Neural progenitor cell (in vitro differentiated cells): Measurements from ENCODE around the gene ANKRA2. TPM values are rescaled to one million over a fixed set of nuclear protein-coding genes. Genes with fewer than 3 reads are reported as not detected.

Experiments used
- DNase-seq: peaks from one replicate; pipeline ENCODE4 v3.0.0-alpha.2; 2016; ENCODE audit warnings: low spot score
- H2AFZ ChIP-seq: fragments of 200-600 bp; sonication (generic); replicated peaks from 2 replicates; pipeline ENCODE4 v1.6.1; 2016; ENCODE audit warnings: antibody characterized with exemption
- H3F3A ChIP-seq: fragments of 200-600 bp; sonication (generic); 2 replicates; pipeline ENCODE4 v1.6.1; 2016; ENCODE audit warnings: antibody characterized with exemption, low read depth
- H3K27ac ChIP-seq: fragments of 200-600 bp; sonication (generic); 2 replicates; pipeline ENCODE4 v1.5.1; 2016; ENCODE audit warnings: mild to moderate bottlenecking
- H3K27me3 ChIP-seq: fragments of 200-600 bp; sonication (generic); 2 replicates; pipeline ENCODE4 v1.6.1; 2016; ENCODE audit warnings: mild to moderate bottlenecking, moderate library complexity
- H3K36me3 ChIP-seq: fragments of 200-600 bp; sonication (generic); 2 replicates; pipeline ENCODE4 v1.5.1; 2016
- H3K4me1 ChIP-seq: fragments of 200-600 bp; sonication (generic); 2 replicates; pipeline ENCODE4 v1.6.1; 2016; ENCODE audit warnings: mixed run types
- H3K4me2 ChIP-seq: fragments of 200-600 bp; sonication (generic); 2 replicates; pipeline ENCODE4 v1.6.1; 2016
- H3K4me3 ChIP-seq: fragments of 200-600 bp; sonication (generic); 2 replicates; pipeline ENCODE4 v1.5.1; 2016
- H3K79me2 ChIP-seq: fragments of 200-600 bp; sonication (generic); 2 replicates; pipeline ENCODE4 v1.6.1; 2016; ENCODE audit warnings: low read depth
- H3K9ac ChIP-seq: fragments of 200-600 bp; sonication (generic); 2 replicates; pipeline ENCODE4 v1.6.1; 2016
- H3K9me3 ChIP-seq: fragments of 200-600 bp; sonication (generic); 2 replicates; pipeline ENCODE4 v1.5.1; 2016; ENCODE audit warnings: low read depth
- H4K20me1 ChIP-seq: fragments of 200-600 bp; sonication (generic); 2 replicates; pipeline ENCODE4 v1.6.1; 2016; ENCODE audit warnings: low read depth
- H3K27ac Mint-ChIP-seq: 3 replicates; pipeline ENCODE4 v1.8.0; 2021; ENCODE audit warnings: mixed read lengths
- H3K27me3 Mint-ChIP-seq: 2 replicates; pipeline ENCODE4 v1.8.0; 2022; ENCODE audit warnings: low read depth, mild to moderate bottlenecking, inconsistent platforms, moderate library complexity, mixed read lengths; ENCODE audit not compliant: insufficient read depth
- H3K36me3 Mint-ChIP-seq: 3 replicates; pipeline ENCODE4 v1.8.0; 2021; ENCODE audit warnings: mixed read lengths
- H3K4me1 Mint-ChIP-seq: 3 replicates; pipeline ENCODE4 v1.8.0; 2021; ENCODE audit warnings: mixed read lengths
- H3K4me3 Mint-ChIP-seq: 3 replicates; pipeline ENCODE4 v1.8.0; 2021; ENCODE audit warnings: mild to moderate bottlenecking, moderate library complexity, mixed read lengths
- H3K9me3 Mint-ChIP-seq: 3 replicates; pipeline ENCODE4 v1.8.0; 2020; ENCODE audit warnings: mixed read lengths
- EZH2 ChIP-seq: fragments of 200-600 bp; sonication (generic); IDR thresholded peaks from 2 replicates; pipeline ENCODE4 v1.6.1; 2017; ENCODE audit warnings: antibody characterized with exemption, mild to moderate bottlenecking, moderate library complexity
- EZH2phosphoT487 ChIP-seq: fragments of 200-600 bp; sonication (generic); IDR thresholded peaks from 2 replicates; pipeline ENCODE4 v1.6.1; 2017; ENCODE audit warnings: antibody characterized with exemption
- total RNA-seq: library from RNA; depleted of rRNA; stranded (reverse); fragments of >200 nt; gene quantifications from 2 replicates; pipeline ENCODE4 v1.2.3, GENCODE V29; 2015; ENCODE audit warnings: low replicate concordance
- TF ChIP-seq, protein P1 (sequence below): fragments of 200-600 bp; sonication (generic); IDR thresholded peaks from 2 replicates; pipeline ENCODE4 v1.5.1; 2017; ENCODE audit warnings: antibody characterized with exemption, mild to moderate bottlenecking

The ANKRA2 gene
- total RNA-seq, 1 donor from 2014 or later: 64.3 TPM

DNA sequence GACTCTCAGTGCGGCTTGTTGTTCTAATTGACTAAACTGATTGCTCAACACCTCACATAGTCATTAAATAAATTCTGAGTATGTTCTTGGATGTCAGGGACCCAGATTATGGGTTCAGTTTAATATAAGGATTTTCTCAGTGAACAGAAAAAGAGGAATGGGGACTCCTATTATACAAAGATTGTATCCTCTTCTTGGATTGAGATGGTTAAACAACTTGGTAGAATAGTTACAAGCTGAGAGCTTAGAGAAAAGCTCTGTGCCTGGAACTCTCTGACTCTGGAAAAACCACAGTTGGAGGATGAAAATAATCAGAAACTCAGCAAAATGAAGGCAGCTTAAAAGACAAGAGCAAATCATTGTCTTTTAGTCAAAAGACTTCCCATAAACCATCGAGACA, 30.5 kb downstream of the ANKRA2 start:
- no peak overlapping the region for H3K27ac Mint-ChIP-seq

DNA sequence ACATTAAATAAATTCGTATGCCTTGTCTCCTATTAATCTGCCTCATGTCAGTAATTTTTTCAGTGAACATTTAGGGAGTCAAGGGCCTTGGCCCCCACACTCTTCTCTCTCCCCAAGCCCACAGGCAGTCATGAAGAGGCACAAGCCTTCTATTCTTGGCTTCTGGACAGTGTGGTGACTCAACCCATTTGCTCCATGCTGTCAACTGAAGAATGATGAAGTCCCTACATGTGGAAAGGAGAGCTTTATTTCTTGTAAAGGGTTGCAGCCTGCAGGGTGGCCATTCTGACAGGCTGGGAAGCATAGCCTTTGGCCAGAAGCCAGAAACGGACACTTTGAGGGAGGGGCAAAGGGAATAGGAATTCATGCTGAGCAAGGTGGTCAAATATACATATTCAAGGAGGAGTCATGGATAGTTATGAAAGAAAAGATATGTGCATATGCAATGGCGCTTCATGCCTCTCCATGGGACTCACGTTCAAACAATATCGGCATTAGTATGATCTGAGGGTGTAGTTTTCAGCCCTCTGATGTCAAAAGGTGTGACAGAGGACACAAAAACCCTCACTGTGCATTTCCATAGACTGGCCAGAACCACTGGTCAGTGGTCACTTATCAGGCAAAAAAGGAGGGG, 31.3 kb downstream of the ANKRA2 start:
- no peaks in the 10 kb centered on the region for H3K4me1 ChIP-seq
- TF ChIP-seq EZH2phosphoT487 (no peak), EZH2 (no peak)
- TF ChIP-seq, protein P1, sequence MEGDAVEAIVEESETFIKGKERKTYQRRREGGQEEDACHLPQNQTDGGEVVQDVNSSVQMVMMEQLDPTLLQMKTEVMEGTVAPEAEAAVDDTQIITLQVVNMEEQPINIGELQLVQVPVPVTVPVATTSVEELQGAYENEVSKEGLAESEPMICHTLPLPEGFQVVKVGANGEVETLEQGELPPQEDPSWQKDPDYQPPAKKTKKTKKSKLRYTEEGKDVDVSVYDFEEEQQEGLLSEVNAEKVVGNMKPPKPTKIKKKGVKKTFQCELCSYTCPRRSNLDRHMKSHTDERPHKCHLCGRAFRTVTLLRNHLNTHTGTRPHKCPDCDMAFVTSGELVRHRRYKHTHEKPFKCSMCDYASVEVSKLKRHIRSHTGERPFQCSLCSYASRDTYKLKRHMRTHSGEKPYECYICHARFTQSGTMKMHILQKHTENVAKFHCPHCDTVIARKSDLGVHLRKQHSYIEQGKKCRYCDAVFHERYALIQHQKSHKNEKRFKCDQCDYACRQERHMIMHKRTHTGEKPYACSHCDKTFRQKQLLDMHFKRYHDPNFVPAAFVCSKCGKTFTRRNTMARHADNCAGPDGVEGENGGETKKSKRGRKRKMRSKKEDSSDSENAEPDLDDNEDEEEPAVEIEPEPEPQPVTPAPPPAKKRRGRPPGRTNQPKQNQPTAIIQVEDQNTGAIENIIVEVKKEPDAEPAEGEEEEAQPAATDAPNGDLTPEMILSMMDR: no peak
- no peaks in the 10 kb centered on the region for H3K9me3 ChIP-seq
- H3F3A ChIP-seq: no peaks in the 10 kb centered on the region
- no peak overlapping the region for H3K4me3 ChIP-seq
- H3K27ac Mint-ChIP-seq: no peak overlapping the region
- no peak overlapping the region for H3K27ac ChIP-seq
- no peaks in the 10 kb centered on the region for H3K36me3 ChIP-seq
- H3K27me3 ChIP-seq: no peaks in the 10 kb centered on the region
- no peak overlapping the region for H3K4me2 ChIP-seq
- peaks cover 3% of the 10 kb centered on the region for H3K4me1 Mint-ChIP-seq
- H3K79me2 ChIP-seq: no peaks in the 10 kb centered on the region
- DNase-seq: no peak
- no peaks in the 10 kb centered on the region for H3K36me3 Mint-ChIP-seq
- H4K20me1 ChIP-seq: no peaks in the 10 kb centered on the region
- H3K9me3 Mint-ChIP-seq: peaks cover 13% of the 10 kb centered on the region
- peaks cover 20% of the 10 kb centered on the region for H3K27me3 Mint-ChIP-seq
- H2AFZ ChIP-seq: no peak overlapping the region
- H3K9ac ChIP-seq: no peak overlapping the region
- H3K4me3 Mint-ChIP-seq: no peak overlapping the region

More for the DNA sequence above, 30.5 kb downstream of the ANKRA2 start:
- H3K9me3 Mint-ChIP-seq: peaks cover 13% of the 10 kb centered on the region
- Histone ChIP-seq H2AFZ (no peak overlapping the region), H3K36me3 (no peaks in the 10 kb centered on the region), H3K4me1 (no peaks in the 10 kb centered on the region), H3K27ac (no peak overlapping the region), H3K9me3 (no peaks in the 10 kb centered on the region), H4K20me1 (no peaks in the 10 kb centered on the region), H3K9ac (no peak overlapping the region), H3K79me2 (no peaks in the 10 kb centered on the region), H3K4me2 (no peak overlapping the region), H3K4me3 (no peak overlapping the region), H3F3A (no peaks in the 10 kb centered on the region), H3K27me3 (no peaks in the 10 kb centered on the region)
- TF ChIP-seq, protein P1: no peak
- TF ChIP-seq EZH2 (no peak), EZH2phosphoT487 (no peak)
- no peaks in the 10 kb centered on the region for H3K36me3 Mint-ChIP-seq
- H3K4me1 Mint-ChIP-seq: peaks cover 3% of the 10 kb centered on the region
- H3K4me3 Mint-ChIP-seq: no peak overlapping the region
- H3K27me3 Mint-ChIP-seq: peaks cover 20% of the 10 kb centered on the region
- DNase-seq: no peak

DNA sequence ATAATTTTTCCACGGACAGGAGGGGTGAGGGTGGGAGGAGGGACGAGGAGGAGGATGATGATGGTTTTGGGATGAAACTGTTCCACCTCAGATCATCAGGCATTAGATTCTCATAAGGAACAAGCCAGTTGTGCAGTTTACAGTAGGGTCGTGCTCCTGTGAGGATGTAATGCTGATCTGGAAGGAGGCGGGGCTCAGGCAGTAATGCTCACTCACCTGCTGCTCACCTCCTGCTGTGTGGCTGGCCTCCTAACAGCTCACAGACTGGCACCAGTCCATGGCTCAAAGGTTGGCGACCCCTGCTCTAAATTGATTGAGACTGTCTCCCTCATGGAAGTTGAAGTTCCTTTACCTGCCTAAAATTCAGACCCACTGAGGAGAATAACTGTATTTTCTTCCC, 33.2 kb downstream of the ANKRA2 start:
- TF ChIP-seq, protein P1: no peak
- no peak for TF ChIP-seq EZH2phosphoT487
- no peak for TF ChIP-seq EZH2
- DNase-seq: no peak
- Histone ChIP-seq H3K9me3 (no peaks in the 10 kb centered on the region), H3K4me3 (no peak overlapping the region), H3K4me2 (no peak overlapping the region), H4K20me1 (no peaks in the 10 kb centered on the region), H2AFZ (no peak overlapping the region), H3K27me3 (no peaks in the 10 kb centered on the region), H3K36me3 (no peaks in the 10 kb centered on the region), H3K79me2 (no peaks in the 10 kb centered on the region), H3K9ac (no peak overlapping the region), H3K4me1 (no peaks in the 10 kb centered on the region), H3K27ac (no peak overlapping the region), H3F3A (no peaks in the 10 kb centered on the region)
- H3K9me3 Mint-ChIP-seq: peaks cover 13% of the 10 kb centered on the region
- peaks cover 3% of the 10 kb centered on the region for H3K4me1 Mint-ChIP-seq
- no peak overlapping the region for H3K27ac Mint-ChIP-seq
- no peaks in the 10 kb centered on the region for H3K36me3 Mint-ChIP-seq
- no peak overlapping the region for H3K4me3 Mint-ChIP-seq
- peaks cover 18% of the 10 kb centered on the region for H3K27me3 Mint-ChIP-seq
